Measurements from ENCODE around the gene PRR14.

The PRR14 gene

DNA sequence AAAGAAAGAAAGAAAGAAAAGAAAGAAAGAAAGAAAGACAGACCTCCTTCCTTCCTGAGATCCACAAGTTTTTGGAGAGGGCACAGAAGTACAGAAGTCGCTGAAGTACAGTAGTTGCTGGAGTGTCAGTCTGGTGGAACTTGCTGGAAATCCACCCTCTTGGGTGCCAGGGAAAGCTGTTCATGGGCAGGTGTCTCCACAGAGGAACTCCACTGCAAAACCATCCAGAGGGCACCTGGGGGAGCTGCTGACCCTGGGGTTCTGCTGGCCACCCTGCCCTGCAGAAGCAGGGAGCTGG is 3.5 kb upstream of the PRR14 start:
- no peak for TF ChIP-seq ZNF274 (IDR thresholded peaks at IDR 0.05; ENCODE audit: low read depth, low read length)

DNA sequence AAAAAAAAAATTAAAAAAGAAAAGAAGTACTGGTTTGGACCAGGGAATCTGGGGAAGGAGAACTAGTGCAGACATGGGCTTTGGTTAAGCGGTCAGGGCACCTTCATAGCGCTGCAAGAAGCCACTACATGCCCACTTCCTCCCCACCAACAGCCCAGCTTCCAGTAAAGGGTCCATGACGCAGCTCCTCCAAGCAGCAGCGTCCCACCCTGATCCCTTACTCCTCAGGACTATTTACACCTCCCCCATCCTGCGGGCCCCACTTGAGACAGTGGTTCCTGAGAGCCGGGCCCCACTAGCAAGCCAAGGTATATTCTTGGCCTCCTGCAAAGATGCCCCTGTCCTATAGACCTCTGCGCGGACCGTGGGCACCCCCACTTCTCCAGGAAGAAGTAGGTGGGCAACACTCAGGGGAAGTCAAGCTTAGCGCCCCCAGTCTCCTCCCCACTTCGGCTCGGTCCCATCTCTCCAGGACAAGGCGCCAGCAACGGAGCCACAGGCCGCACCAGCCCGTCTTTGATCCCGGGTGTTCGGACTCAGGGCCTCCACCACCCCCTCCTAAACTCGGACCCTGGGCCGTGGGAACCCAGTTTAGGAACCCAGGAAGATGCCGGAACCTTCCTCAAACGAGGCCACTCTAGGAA is 913 bp upstream of the PRR14 start:
- peak overlapping the region; percentile 45; the same call in 1 of the 2 replicates for H3K4me3 ChIP-seq (ENCODE audit: low read length)
- TF ChIP-seq ZNF274 (IDR thresholded peaks at IDR 0.05; ENCODE audit: low read depth, low read length): no peak

More for the DNA sequence above, 3.5 kb upstream of the PRR14 start:
- no peak overlapping the region for H3K4me3 ChIP-seq (ENCODE audit: low read length)

DNA sequence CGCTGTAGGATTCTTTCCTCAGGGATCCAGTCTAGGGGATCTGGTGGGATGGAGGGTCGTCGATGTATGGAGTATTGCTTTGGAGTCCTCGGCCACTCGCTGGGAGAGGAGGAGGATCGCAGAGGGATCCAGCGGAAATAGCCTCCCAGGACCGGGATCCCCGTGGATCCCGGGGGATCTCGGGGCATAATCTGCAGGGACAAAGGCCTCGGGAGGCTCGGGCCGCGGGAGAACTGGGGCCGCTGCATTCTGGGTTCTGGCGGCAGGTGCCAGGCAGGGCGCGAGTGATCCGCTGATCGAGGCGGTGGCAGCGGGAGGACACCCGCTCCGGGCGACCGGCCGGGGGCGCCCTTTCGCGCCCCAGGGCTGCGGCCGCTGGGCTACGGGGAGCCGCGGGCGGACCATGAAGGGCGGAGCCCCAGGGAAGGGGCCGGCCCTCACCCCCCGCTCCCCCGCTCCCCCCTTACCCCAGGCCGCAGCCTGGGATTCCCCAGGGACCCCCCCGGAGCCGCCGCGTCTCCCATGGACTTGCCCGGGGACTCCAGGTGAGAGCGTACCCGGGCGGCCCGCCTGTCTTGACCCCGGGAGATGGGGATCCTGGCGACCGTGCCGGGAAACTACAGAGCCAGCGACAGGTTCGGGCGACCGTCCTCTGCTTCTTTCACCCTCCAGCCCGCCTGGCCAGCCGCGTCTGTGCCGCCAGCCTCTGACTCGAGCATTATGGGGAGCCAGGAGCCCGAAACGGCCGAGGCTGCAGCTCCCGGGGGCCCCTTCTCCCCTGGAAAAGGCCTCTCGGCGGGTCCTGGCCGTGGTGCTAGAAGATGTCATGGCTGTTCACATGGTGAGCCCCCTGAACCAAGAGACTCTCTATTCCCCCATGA is 604 bp downstream of the PRR14 start:
- peak overlapping the region; percentile 85 for H3K4me3 ChIP-seq (ENCODE audit: low read length)
- TF ChIP-seq ZNF274 (IDR thresholded peaks at IDR 0.05; ENCODE audit: low read depth, low read length): no peak

DNA sequence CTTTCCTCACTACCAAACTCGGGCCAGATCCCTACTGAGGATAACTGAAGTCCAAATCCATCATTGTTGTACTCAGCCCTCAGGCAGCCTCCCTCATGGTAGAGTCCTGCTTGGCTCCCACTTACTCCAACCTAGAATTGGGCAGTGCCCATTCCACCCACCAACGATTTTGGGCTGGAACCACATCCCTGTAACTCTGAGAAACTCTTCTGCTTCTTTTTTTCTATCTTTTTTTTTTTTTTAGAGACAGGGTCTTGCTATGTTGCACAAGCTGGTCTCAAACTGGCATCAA is 1.2 kb downstream of the PRR14 start:
- peak overlapping the region; percentile 85 for H3K4me3 ChIP-seq (ENCODE audit: low read length)
- TF ChIP-seq ZNF274 (IDR thresholded peaks at IDR 0.05; ENCODE audit: low read depth, low read length): no peak

DNA sequence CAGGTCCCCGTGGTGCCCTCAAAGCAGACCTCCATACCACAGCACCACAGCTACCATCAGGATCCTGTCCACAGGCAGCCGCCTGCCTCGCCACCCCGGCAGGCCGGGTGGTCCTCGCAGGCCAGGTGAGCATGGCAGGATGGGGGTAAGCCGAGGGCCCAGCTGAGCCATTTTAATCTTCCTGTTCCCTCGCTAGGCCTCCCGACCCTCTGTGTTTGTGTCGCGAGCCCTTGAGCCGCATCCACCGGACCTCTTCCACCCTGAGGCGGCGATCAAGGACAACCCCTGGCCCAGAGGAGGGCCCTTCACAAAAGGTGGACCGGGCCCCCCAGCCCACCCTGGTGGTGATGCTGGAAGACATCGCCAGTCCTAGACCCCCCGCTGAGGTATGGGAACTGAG is 2.0 kb downstream of the PRR14 start:
- TF ChIP-seq ZNF274 (IDR thresholded peaks at IDR 0.05; ENCODE audit: low read depth, low read length): no peak
- H3K4me3 ChIP-seq (ENCODE audit: low read length): no peak overlapping the region; the same call in 1 of the 2 replicates

DNA sequence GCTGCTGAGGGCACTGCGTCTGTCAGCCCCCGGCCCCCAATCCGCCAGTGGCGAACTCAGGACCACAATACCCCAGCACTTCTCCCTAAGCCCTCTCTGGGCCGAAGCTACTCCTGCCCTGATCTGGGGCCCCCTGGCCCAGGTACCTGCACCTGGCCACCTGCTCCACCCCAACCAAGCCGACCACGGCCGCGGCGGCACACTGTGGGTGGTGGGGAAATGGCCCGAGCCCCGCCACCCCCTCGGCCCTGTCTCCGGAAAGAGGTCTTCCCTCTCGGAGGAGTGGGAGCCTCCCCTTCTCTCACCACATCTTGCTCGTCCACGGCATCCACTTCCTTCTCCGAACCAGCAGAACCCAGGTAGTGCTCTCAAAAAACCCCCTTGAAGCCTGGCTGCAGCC is 4.1 kb downstream of the PRR14 start:
- no peak overlapping the region for H3K4me3 ChIP-seq (ENCODE audit: low read length)
- no peak for TF ChIP-seq ZNF274 (IDR thresholded peaks at IDR 0.05; ENCODE audit: low read depth, low read length)

DNA sequence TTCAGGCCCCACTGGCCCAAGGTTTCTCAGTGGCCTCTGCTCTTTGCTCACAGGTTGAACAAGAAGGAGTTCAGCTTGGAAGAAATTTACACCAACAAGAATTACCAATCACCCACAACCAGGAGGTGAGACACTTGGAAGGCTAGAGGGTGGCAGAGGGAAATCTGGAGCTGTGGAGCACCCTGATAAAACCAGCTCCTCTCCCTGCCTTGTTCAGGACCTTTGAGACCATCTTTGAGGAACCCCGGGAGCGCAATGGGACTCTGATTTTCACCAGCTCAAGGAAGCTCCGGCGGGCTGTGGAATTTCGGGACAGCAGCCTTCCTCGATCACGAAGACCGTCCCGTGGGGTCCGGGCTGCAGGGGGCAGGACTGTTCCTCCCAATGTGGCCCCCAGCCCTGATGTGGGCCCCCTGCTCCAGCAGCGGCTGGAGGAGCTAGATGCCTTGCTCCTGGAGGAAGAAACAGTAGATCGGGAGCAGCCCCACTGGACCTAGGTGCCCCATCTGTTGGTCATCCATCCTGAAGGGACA is 5.1 kb downstream of the PRR14 start:
- no peak overlapping the region for H3K4me3 ChIP-seq (ENCODE audit: low read length)
- TF ChIP-seq ZNF274 (IDR thresholded peaks at IDR 0.05; ENCODE audit: low read depth, low read length): no peak

DNA sequence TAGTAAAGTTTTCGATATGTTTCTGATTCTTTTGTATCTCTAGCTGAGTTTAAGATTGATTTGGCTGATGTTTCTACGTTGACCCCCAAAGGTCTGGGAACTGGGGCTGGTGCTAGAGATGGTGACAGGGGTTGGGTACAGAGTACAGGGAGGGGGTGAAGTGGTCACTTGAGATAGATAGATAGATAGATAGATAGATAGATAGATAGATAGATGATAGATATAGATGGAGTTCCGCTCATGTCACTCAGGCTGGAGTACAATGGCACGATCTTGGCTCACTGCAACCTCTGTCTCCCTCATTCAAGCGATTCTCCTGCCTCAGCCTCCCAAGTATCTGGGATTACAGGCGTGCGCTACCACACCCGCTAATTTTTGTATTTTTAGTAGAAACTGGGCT is 5.6 kb downstream of the PRR14 start:
- no peak overlapping the region for H3K4me3 ChIP-seq (ENCODE audit: low read length)
- no peak for TF ChIP-seq ZNF274 (IDR thresholded peaks at IDR 0.05; ENCODE audit: low read depth, low read length)

DNA sequence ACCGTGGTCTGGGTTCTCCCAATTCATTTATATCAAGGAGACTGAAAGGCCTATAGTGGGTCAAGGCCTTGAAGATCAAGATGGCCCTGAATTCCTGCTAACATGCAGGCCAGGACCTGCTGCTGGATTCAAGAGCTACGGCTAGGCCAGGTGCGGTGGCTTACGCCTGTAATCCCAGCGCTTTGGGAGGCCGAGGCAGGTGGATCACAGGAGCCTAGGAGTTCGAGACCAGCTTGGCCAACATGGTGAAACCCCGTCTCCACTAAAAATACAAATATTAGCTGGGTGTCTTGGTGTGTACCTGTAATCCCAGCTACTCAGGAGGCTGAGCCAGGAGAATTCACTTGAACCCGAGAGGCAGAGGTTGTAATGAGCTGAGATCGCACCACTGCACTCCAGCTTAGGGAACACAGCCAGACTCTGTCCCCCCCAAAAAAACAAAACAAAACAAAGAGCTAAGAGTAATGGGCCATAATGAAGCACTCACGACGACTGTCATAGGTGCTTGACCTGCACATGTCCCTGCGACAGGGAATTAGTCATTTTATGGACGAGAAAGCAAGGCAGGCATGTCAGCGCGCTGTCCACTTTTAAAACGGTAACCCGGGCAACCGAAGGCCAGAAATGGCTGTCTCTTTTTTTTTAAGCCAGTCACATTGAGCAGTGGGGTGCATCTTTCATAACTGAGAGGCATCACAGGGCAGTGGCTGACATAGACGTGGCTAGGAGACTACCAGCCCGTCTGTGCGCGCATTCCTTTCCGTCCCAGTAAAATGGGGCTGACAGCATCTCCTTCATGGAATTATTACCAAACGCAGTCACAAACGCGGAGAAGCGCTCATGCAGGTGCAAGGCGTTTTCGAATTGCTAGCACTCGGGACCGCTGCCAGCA is 6.5 kb downstream of the PRR14 start:
- TF ChIP-seq ZNF274 (IDR thresholded peaks at IDR 0.05; ENCODE audit: low read depth, low read length): no peak
- H3K4me3 ChIP-seq (ENCODE audit: low read length): peak overlapping the region; percentile 60; the same call in 1 of the 2 replicates

DNA sequence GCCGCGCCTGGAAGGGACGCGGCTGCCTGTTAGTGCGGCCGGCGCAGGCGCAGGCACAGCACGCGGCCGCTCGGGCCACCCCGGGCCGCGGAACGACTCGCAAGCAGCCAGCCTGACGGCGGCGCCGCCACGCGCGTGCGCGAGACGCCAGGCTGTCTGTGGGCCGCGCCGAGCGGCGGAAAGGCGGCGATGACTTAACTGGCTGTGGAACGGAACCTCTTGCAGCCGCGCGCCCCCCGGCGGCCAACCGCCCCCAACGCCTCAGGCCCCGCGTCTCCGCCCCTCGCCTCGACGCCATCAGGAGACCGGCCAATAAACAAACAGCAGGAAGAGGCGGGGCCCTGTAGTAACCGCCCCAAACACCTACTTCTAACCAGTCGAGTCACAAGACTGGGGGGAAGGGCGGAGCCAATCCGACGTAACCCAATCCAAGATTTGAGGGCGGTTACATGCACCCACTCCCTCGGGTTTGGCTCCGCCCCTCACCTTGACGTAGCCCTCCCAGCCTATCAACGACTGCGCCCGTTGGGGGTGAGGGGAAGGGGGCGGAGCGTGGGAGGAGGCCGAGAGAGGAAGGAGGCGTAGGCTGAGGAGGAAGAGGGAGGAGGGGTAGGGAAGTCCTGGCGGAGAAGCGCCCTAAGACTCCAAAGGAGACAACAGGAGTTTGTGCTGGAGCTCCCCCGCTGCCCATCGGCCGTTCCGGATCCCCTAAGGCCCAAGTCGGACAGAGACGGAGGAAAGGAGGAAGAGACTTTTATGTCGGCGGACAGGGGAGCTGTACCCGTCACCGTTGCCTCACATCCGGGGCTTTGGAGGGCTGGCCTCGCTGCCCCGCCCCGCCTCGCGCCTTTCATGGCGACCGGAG is 7.3 kb downstream of the PRR14 start, which contains the start of gene FBRS:
FBRS (plus strand) TSS at position 566 of the 865 bp plus-strand sequence. CDS start 1,088 bp downstream, outside the sequence.
- H3K4me3 ChIP-seq (ENCODE audit: low read length): peak within 1 kb of the TSS; percentile 63
- TF ChIP-seq ZNF274 (IDR thresholded peaks at IDR 0.05; ENCODE audit: low read depth, low read length): no peak

DNA sequence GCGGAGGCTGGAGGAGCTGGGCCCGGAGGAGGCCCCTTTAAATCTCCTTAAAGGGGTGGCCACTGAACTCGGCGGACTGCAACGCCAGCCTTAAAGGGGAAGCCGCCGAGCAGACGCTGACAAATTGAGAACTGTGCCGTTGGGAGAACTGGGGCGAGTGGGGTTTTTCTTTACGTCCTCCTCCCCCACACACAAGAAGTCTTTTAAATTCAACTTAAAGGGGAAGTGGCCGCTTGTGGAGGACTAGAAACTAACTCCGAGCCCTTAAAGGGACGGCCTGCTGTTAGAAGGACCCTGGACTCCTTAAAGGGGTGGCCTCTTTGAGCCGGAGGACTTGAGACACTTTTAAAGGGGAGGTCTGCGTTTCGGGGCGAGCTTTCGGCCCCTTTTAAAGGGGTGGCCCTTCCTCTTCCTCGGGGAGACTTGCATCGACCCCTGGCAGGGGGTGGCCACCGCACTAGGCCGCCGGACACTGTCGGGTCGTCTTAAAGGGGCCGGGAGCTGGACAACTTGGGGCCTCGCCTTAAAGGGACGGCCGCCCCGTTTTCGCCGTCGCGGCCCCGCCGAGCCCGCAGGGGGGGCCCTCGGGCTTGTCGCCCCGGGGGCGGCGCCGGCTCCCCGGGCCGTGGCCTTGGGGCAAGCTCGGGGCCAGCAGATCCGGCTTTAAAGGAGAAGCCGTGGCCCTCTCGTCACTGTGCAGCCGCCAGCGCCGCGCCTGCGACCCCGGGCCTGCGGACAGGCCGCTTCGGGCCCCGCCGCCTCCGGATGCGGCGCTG is 8.2 kb downstream of the PRR14 start:
- TF ChIP-seq ZNF274 (IDR thresholded peaks at IDR 0.05; ENCODE audit: low read depth, low read length): no peak
- peak overlapping the region; percentile 63 for H3K4me3 ChIP-seq (ENCODE audit: low read length)

DNA sequence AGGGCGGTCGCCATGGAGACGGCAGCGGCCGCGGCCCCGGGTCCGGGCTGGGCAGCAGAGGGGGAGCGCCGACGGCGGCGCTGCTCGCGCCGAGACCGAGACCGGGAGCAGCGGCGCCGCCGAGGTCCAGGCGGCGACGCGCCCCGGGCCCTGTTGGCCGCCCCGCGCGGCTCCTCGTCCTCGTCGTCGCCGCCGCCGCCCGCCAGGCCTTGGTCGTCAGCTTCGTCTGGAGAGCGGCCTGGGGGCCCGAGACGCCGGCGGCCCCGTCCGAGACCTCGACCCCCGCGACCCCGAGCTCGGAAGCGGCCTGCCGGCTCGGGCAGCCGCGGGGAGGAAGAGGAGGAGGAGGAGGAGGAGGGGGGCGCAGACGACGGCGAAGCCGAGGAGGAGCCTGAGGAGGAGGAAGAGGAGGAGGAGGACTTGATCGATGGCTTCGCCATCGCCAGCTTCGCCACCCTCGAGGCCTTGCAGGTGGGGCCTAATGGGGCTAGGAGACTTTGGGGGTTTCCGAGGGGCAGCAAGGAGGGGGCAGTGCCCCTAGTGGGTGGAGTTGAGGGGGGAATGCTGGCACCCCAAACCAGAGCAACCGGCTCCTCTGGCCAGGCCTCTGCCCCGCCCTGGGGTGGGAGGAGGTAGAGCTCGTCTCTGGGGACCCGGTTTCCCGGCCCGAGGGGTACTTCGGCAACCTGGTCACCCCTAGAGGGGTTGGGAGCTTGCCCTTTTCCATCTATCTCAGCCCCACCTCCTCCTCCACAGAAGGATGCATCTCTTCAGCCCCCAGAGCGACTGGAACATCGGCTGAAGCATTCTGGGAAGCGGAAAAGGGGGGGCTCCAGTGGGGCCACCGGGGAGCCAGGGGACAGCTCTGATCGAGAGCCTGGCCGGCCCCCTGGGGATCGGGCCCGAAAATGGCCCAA is 9.0 kb downstream of the PRR14 start:
- peak overlapping the region; percentile 63 for H3K4me3 ChIP-seq (ENCODE audit: low read length)
- no peak for TF ChIP-seq ZNF274 (IDR thresholded peaks at IDR 0.05; ENCODE audit: low read depth, low read length)
